CD4-positive, alpha-beta T cell treated with Interleukin-6 at 100 ng/mL for 8 hours (primary cell): ENCODE measurements around the gene CR1.
"Not testable (repeated sequence)": the region's sequence is repeated elsewhere in the genome, so short reads cannot be mapped to it uniquely, and the experiment has no call there.

Source experiments
- DNase-seq: peaks from one replicate; pipeline ENCODE4 v3.0.0-alpha.2; 2020; ENCODE audit warnings: mixed read lengths, low spot score

The CR1 gene

DNA sequence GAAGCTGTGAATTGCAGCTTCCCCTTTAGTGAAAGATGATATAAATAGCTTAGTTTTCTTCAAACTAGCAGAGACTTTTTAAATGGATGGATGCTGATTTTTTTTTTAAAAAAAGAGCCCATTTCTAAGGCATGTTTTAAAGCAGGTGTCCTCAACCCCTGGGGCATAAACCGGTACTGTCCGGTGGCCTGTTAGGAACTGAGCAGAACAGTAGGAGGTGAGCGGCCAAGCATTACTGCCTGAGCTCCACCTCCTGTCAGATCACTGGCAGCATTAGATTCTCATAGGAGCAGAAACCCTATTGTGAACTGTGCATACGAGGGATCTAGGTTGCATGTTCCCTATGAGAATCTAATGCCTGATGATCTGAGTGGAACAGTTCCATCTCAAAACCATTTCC is 180.2 kb downstream of the CR1 start:
- no peak for DNase-seq

DNA sequence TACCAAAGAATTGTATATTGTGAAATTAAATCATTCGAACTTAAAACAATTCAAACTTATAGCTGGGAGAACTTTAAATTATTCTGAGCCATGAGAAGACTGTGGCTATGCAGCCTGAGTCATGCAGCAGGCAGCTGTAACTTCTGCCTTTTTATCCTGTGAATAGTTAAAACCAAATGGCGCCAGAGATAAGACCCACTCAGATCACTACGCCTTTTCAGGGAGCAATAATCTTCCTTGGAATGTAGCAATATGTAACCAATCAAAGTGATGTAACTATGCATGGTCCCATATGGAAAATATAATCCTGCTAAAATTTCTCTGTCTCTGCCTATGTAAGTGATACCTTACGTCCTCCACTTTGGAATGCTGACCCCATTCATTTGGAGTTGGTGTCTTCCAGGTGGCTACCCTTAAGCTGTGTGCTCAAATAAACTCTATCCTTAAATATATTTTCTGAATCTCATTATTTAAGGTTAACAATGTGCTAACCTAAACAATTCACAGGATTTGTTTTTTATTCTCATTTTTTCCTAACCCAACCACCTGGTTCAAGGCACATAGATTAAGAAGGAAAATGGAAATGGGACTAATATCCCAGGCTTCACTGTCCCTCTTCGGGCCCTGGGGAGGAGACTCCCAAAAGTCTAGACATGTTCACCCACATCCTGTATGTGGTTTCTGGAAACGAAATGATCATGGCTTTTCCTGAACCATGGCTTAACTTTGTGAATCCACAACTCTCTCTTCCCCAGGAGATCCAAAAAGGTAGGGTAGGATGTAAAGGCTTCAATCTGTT is 184.8 kb downstream of the CR1 start:
- DNase-seq, result not testable (repeated sequence)

DNA sequence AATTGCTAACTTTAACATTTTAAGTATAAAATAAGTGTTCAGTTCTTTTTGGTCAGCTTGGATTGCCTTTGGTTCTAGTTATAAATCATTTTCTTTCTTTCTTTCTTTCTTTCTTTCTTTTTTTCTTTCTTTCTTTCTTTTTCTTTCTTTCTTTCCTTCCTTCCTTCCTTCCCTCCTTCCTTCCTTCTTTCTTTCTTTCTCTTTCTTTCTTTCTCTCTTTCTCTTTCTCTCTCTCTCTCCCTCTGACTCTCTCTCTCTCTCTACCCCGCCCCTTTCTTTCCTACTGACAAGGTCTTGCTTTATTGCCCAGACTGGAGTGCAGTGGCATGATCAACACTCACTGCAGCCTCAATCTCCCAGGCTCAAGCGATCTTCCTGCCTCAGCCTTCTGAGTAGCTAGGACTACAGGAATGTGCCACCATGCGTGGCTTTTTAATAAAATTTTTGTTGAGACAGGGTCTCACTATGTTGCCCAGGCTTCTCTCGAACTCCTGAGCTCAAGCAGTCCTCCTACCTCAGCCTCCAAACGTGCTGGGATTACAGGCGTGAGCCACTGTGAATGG is 187.0 kb downstream of the CR1 start:
- DNase-seq, result not testable (repeated sequence)

DNA sequence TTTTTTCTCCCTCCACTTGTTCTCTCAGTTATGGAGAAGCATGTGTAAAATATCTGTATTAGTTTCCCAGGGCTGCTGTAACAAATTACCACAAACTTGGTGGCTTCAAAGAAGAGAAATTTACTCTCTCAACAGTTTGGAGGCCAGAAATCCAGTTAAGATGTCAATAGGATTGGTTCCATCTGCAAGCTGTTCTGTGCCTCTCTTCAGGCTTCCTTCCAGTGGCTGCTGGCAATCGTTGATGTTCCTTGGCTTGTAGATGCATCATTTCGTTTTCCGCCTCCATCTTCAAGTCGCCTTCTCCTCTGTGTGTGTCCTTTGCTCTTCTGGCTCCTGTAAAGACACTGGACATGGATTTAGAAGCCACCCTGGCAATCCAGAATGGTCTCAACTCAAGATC is 194.6 kb downstream of the CR1 start:
- not testable (repeated sequence) for DNase-seq

DNA sequence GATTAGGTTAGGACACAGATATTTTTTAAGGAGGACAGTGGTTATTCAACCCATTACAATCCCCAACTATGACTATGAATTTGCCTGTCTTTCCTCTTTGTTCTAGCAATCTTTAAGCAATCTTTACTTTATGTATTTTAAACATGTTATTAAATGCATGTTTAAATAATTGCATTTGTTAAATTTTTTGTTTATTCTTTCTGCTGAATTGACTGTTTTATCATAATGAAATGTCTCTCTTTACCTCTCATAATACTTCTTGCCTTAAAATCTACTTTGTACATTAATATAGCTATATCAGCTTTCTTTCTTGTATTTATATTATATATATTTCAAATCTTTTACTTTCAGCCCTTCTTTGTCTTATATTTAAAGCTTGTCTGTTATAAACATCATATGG is 195.1 kb downstream of the CR1 start:
- no peak for DNase-seq
